Thyroid gland (tissue), 4 donors: ENCODE results near the gene PRPF19.

Source experiments
- CTCF ChIP-seq, 6 experiments: fragments of 200-600 bp in 3 of 6; fragments of 450-650 bp in 3 of 6; sonication (generic) in 3 of 6; IDR thresholded peaks; one replicate each; pipeline ENCODE4 v1.5.1; 2016 to 2019; ENCODE audit warnings: antibody characterized with exemption in 6 of 6, mild to moderate bottlenecking in 2 of 6, inconsistent platforms in 1 of 6, moderate library complexity in 1 of 6
- POLR2A ChIP-seq, 2 donors: fragments of 450-650 bp; IDR thresholded peaks; one replicate each; pipeline ENCODE4 v1.6.1; 2017; ENCODE audit warnings: antibody characterized with exemption in 2 of 2, mild to moderate bottlenecking in 2 of 2, moderate library complexity in 1 of 2

- TF ChIP-seq CTCF (IDR thresholded peaks at IDR 0.05), result no peak
- no peak for TF ChIP-seq POLR2A (IDR thresholded peaks at IDR 0.05)
Observed at GRCh38 chr11:60900673-60901404, 5.5 kb downstream of the PRPF19 start.
